ENCODE results near the gene CBX3. TPM values are rescaled to one million over a fixed set of nuclear protein-coding genes. Genes with fewer than 3 reads are reported as not detected.
"Not testable (repeated sequence)": the region's sequence is repeated elsewhere in the genome, so short reads cannot be mapped to it uniquely, and the experiment has no call there.

Gene CBX3
- total and polyA plus RNA-seq, 2 of the 8 experiments (the other 6 are each of a cell fraction or from before 2014, with no cell fraction given): 71.3 to 258 TPM

GRCh38 chr7:26184281-26185101 is 17.1 kb upstream of the CBX3 start:
- H2BK20ac ChIP-seq (ENCODE audit: low read length); H3K79me2 ChIP-seq (ENCODE audit: control insufficient read depth in 1 of 2, insufficient read depth in 2 of 2, low read length in 2 of 2); H3K23ac ChIP-seq (ENCODE audit: insufficient read length); H3K14ac ChIP-seq (ENCODE audit: insufficient read length); DNase-seq (ENCODE audit: low read depth in 1 of 2, low spot score in 2 of 2); H4K8ac ChIP-seq (ENCODE audit: extremely low read depth, insufficient read depth, low read length); H2BK120ac ChIP-seq (replicated peaks; ENCODE audit: low read depth, low read length); H3K4ac ChIP-seq (replicated peaks; ENCODE audit: insufficient read length, low read depth, low read length); H3K56ac ChIP-seq (replicated peaks; ENCODE audit: insufficient read length, low read depth, low read length); H4K20me1 ChIP-seq (replicated peaks in 1 of 2; ENCODE audit: control insufficient read depth in 1 of 2, insufficient read depth in 2 of 2, low read length in 2 of 2); H3K4me3 ChIP-seq (ENCODE audit: extremely low read depth in 1 of 4, insufficient read depth in 2 of 4, low read depth in 3 of 4, low read length in 4 of 4); H2BK5ac ChIP-seq (ENCODE audit: low read depth, low read length); H2AFZ ChIP-seq (ENCODE audit: low read length); H3K4me1 ChIP-seq (replicated peaks in 1 of 4; ENCODE audit: control insufficient read depth in 3 of 4, insufficient read depth in 4 of 4, low read length in 3 of 4); H4K91ac ChIP-seq (replicated peaks; ENCODE audit: insufficient read length, low read length); H3K9me3 ChIP-seq (ENCODE audit: insufficient read depth in 2 of 2, low read depth in 1 of 2, low read length in 1 of 2); H2AK5ac ChIP-seq (ENCODE audit: low read depth, low read length); H4K5ac ChIP-seq (ENCODE audit: insufficient read length, low read depth, low read length); H2BK15ac ChIP-seq (ENCODE audit: low read length); H3K9ac ChIP-seq (replicated peaks in 1 of 4; ENCODE audit: extremely low read depth in 1 of 4, low read depth in 3 of 4, low read length in 3 of 4); H3K4me2 ChIP-seq (ENCODE audit: insufficient read depth in 1 of 2, low read depth in 2 of 2, low read length in 2 of 2); H3K23me2 ChIP-seq (ENCODE audit: low read depth, low read length); H3K79me1 ChIP-seq (ENCODE audit: low read depth, low read length); H3K27me3 ChIP-seq (replicated peaks in 1 of 4; ENCODE audit: control insufficient read depth in 3 of 4, extremely low read depth in 1 of 4, insufficient read depth in 3 of 4, low read length in 3 of 4); H2BK12ac ChIP-seq (ENCODE audit: low read depth, low read length); H3K27ac ChIP-seq (ENCODE audit: low read depth, low read length); H3K18ac ChIP-seq (ENCODE audit: extremely low read depth, low read length): not testable (repeated sequence)
- WGBS, 2 experiments (ENCODE audit: extremely low coverage in 1 of 2, insufficient coverage in 1 of 2, insufficient read length in 1 of 2, insufficient replicate concordance in 2 of 2, low coverage in 1 of 2, low lambda C conversion rate in 2 of 2, missing lambda C conversion rate in 1 of 2): 93% methylated on average over 4 of the region's 4 CpGs; no CpG with 5 or more reads in 1 of the 2 experiments
- FAIRE-seq: peak; percentile 69
- H3K36me3 ChIP-seq (ENCODE audit: control insufficient read depth in 2 of 4, insufficient read depth in 4 of 4, low read length in 3 of 4): peaks cover 1 to 20% (median 13%) of the 10 kb centered on the region in 4 experiments; a peak in 6 of 8 replicates
- ChIA-PET CTCF (ENCODE audit: partially characterized antibody) (interaction anchor here (0.6 to 5.6 kb wide), 4 partner anchors 93 to 278 kb away, joined by 3 to 46 read pairs (median 17); no protein-coding TSS in a partner anchor), POLR2A (ENCODE audit: partially characterized antibody) (interaction anchor here (0.9 to 17.3 kb wide), 10 partner anchors 11 to 94 kb away, joined by 3 to 578 read pairs (median 4); partner anchors contain the start of genes CBX3 and HNRNPA2B1)
- TF ChIP-seq POLR2A (IDR thresholded peaks at IDR 0.05; ENCODE audit: control extremely low read depth in 1 of 2, low read depth in 2 of 2, low read length in 2 of 2) (peak in 1 of 2 experiments; percentile 72; a peak in 2 of 3 replicates), TAF7 (optimal IDR thresholded peaks at IDR 0.05; ENCODE audit: borderline replicate concordance, low read depth, low read length) (peak; percentile 18)

All from H1 (cell line).